ENCODE results near the gene TMEM179. TPM values are rescaled to one million over a fixed set of nuclear protein-coding genes. Genes with fewer than 3 reads are reported as not detected.
A peak's percentile ranks its signal among the peaks of the same experiment; 100 is the strongest.

TMEM179 gene
- total and polyA plus RNA-seq, 4 donors = 0.08 to 0.12 (median 0.10) TPM; not detected in 1

DNA sequence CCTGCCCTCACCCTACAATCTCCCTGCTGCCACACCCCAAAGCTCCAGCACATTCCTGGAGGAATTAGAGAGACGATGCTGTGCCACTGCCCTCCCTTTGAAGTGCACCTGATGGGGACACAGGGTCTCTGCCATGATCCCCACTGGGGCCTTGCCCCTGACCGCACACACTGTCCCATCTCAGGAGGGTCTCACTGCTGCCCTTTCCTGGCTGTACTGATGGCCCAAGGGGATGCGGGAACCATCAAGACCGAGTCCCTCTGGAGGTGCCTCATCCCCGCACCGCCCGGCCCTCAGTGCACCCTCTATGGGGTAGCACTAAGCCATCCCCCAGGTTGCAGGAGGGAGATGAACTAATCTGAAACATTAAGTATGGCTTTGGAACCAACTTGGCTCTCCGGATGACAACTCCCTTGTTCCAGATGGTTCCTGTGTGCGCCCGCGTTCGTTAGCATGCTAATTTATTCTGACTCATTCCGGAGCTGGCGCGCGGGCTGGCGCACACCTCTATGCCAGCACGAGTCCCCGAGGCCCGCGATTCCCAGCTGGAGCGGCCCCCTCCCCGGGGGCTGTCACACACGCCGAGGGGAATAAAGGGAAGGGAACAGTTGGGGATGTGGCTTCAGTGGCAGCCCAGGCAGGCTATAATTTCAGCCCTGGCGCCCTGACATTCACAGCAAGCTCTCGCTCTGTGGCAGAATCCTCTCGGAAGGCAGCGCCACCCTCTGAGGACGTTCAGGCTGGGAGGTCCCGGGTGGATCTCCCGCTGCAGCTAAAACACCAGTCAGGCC lies 59.2 kb downstream of the TMEM179 start:
- DNase-seq = peak in 2 of 3 donors; percentile 22 to 51
- H3K4me1 ChIP-seq (ENCODE audit: control insufficient read depth in 5 of 5, insufficient read depth in 5 of 5, low read length in 5 of 5) = peaks cover 0 to 13% (median 0%) of the 10 kb centered on the region in 5 donors
- no peak overlapping the region for H3K27ac ChIP-seq (ENCODE audit: low read depth in 1 of 2, low read length in 1 of 2)
- peaks cover 0 to 17% (median 3%) of the 10 kb centered on the region in 3 donors for H3K27me3 ChIP-seq (ENCODE audit: control insufficient read depth in 3 of 3, insufficient read depth in 3 of 3, low read length in 2 of 3)
- peaks cover 0 to 3% (median 0%) of the 10 kb centered on the region in 4 donors for H3K9me3 ChIP-seq (ENCODE audit: control insufficient read depth in 4 of 4, insufficient read depth in 3 of 4, low read length in 3 of 4)
- ATAC-seq (ENCODE audit: insufficient read depth, low FRiP score) = no peak
- TF ChIP-seq CTCF (IDR thresholded peaks at IDR 0.05; ENCODE audit: control extremely low read depth, extremely low read depth) = no peak
- no peaks in the 10 kb centered on the region for H3K36me3 ChIP-seq (ENCODE audit: control insufficient read depth in 4 of 4, insufficient read depth in 4 of 4, low read length in 4 of 4)
- H3K4me3 ChIP-seq = no peak overlapping the region
- H3K9ac ChIP-seq (ENCODE audit: insufficient read depth in 1 of 2, low read length in 2 of 2) = no peak overlapping the region
- WGBS, 2 donors = 48 to 66% methylated on average over 32 of the region's 32 CpGs

DNA sequence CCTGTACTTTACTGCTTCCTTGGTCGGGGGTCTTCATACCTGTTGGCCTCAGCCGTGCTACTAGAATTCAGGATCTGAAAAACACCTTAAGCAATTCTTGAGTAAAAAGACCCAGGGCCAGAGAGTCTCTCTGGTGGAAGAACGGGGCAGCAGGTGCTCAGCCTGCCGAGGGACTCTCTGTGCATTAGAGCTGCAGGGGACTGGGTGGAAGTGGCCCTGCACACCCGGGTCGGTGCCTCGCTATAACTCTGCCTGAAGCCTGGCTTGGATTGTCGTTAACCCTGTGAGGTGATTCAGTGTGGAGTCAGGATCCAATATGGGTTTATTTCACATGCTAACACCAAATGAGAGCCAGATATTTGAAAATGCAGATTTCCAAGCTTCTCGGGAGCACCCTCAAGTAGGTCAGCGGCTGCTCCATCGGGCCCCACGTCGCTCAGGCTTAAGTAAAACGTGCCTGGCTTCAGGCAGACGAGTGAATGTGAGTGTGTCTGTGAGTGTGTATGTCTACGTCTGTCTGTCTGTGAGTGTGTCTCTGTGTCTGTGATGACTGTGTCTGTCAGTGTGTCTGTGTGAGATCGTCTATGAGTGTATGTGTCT lies 60.1 kb downstream of the TMEM179 start:
- H3K27me3 ChIP-seq (ENCODE audit: control insufficient read depth in 3 of 3, insufficient read depth in 3 of 3, low read length in 2 of 3) = peaks cover 0 to 17% (median 3%) of the 10 kb centered on the region in 3 donors
- no peak overlapping the region for H3K4me3 ChIP-seq
- H3K36me3 ChIP-seq (ENCODE audit: control insufficient read depth in 4 of 4, insufficient read depth in 4 of 4, low read length in 4 of 4) = no peaks in the 10 kb centered on the region
- WGBS, 2 donors = 68 to 69% methylated on average over 17 of the region's 17 CpGs
- H3K27ac ChIP-seq (ENCODE audit: low read depth in 1 of 2, low read length in 1 of 2) = no peak overlapping the region
- no peak for DNase-seq
- H3K9ac ChIP-seq (ENCODE audit: insufficient read depth in 1 of 2, low read length in 2 of 2) = no peak overlapping the region
- no peak for ATAC-seq (ENCODE audit: insufficient read depth, low FRiP score)
- no peak for TF ChIP-seq CTCF (IDR thresholded peaks at IDR 0.05; ENCODE audit: control extremely low read depth, extremely low read depth)
- no peaks in the 10 kb centered on the region for H3K9me3 ChIP-seq (ENCODE audit: control insufficient read depth in 4 of 4, insufficient read depth in 3 of 4, low read length in 3 of 4)
- H3K4me1 ChIP-seq (ENCODE audit: control insufficient read depth in 5 of 5, insufficient read depth in 5 of 5, low read length in 5 of 5) = peaks cover 0 to 13% (median 0%) of the 10 kb centered on the region in 5 donors

- H3K27me3 ChIP-seq (ENCODE audit: control insufficient read depth in 3 of 3, insufficient read depth in 3 of 3, low read length in 2 of 3) = peaks cover 0 to 17% (median 3%) of the 10 kb centered on the region in 3 donors
- ATAC-seq (ENCODE audit: insufficient read depth, low FRiP score) (no peak), DNase-seq (no peak)
- WGBS, 2 donors = 81 to 86% methylated on average over 16 of the region's 16 CpGs
- H3K4me1 ChIP-seq (ENCODE audit: control insufficient read depth in 5 of 5, insufficient read depth in 5 of 5, low read length in 5 of 5) = peaks cover 0 to 13% (median 0%) of the 10 kb centered on the region in 5 donors
- no peak overlapping the region for H3K27ac ChIP-seq (ENCODE audit: low read depth in 1 of 2, low read length in 1 of 2)
- H3K4me3 ChIP-seq = no peak overlapping the region
- TF ChIP-seq CTCF (IDR thresholded peaks at IDR 0.05; ENCODE audit: control extremely low read depth, extremely low read depth) = no peak
- H3K36me3 ChIP-seq (ENCODE audit: control insufficient read depth in 4 of 4, insufficient read depth in 4 of 4, low read length in 4 of 4) = no peaks in the 10 kb centered on the region
- H3K9ac ChIP-seq (ENCODE audit: insufficient read depth in 1 of 2, low read length in 2 of 2) = no peak overlapping the region
- H3K9me3 ChIP-seq (ENCODE audit: control insufficient read depth in 4 of 4, insufficient read depth in 3 of 4, low read length in 3 of 4) = no peaks in the 10 kb centered on the region
Measured at GRCh38 chr14:104542871-104543830, 61.4 kb downstream of the TMEM179 start.
